MM.1S (cell line): ENCODE data around the gene PDE4DIP.
"Not testable (repeated sequence)": the region's sequence is repeated elsewhere in the genome, so short reads cannot be mapped to it uniquely, and the experiment has no call there.

ENCODE experiments used
- DNase-seq: peaks from one replicate; pipeline ENCODE4 v3.0.0-alpha.2; 2015
- H2AFZ ChIP-seq: fragments of 300-600 bp; sonication (generic); 2 replicates; pipeline ENCODE4 v1.6.0; 2016; ENCODE audit warnings: antibody characterized with exemption, low read length
- H3F3A ChIP-seq: fragments of 300-600 bp; sonication (generic); 2 replicates; pipeline ENCODE4 v1.6.1; 2016; ENCODE audit warnings: mild to moderate bottlenecking, antibody characterized with exemption, low read length, moderate library complexity, mixed read lengths; ENCODE audit not compliant: insufficient read depth
- H3K27ac ChIP-seq: fragments of 300-600 bp; sonication (generic); 2 replicates; pipeline ENCODE4 v1.5.1; 2016; ENCODE audit warnings: mild to moderate bottlenecking, low read length
- H3K27me3 ChIP-seq: fragments of 300-600 bp; sonication (generic); replicated peaks from 2 replicates; pipeline ENCODE4 v1.6.0; 2016; ENCODE audit warnings: low read length; ENCODE audit not compliant: insufficient read depth
- H3K36me3 ChIP-seq: fragments of 300-600 bp; sonication (generic); replicated peaks from 2 replicates; pipeline ENCODE4 v1.6.1; 2016; ENCODE audit warnings: mild to moderate bottlenecking, low read length, mixed read lengths; ENCODE audit not compliant: insufficient read depth
- H3K4me1 ChIP-seq: fragments of 300-600 bp; sonication (generic); 2 replicates; pipeline ENCODE4 v1.6.1; 2016; ENCODE audit warnings: low read length, mixed read lengths
- H3K4me2 ChIP-seq: fragments of 300-600 bp; sonication (generic); 2 replicates; pipeline ENCODE4 v1.6.0; 2016; ENCODE audit warnings: low read depth, low read length
- H3K4me3 ChIP-seq: fragments of 300-600 bp; sonication (generic); 2 replicates; pipeline ENCODE4 v1.5.1; 2016; ENCODE audit warnings: low read length, mixed read lengths
- H3K79me2 ChIP-seq: fragments of 300-600 bp; sonication (generic); 2 replicates; pipeline ENCODE4 v1.6.1; 2016; ENCODE audit warnings: mixed run types, low read length, mixed read lengths
- H3K9ac ChIP-seq: fragments of 300-600 bp; sonication (generic); 2 replicates; pipeline ENCODE4 v1.6.1; 2016; ENCODE audit warnings: low read length, mixed read lengths
- H3K9me2 ChIP-seq: fragments of 300-600 bp; sonication (generic); replicated peaks from 2 replicates; pipeline ENCODE4 v1.6.1; 2016; ENCODE audit warnings: mild to moderate bottlenecking, low read length, mixed read lengths; ENCODE audit not compliant: insufficient read depth
- H3K9me3 ChIP-seq: fragments of 300-600 bp; sonication (generic); replicated peaks from 2 replicates; pipeline ENCODE4 v1.6.1; 2016; ENCODE audit warnings: mild to moderate bottlenecking, low read length, mixed read lengths; ENCODE audit not compliant: insufficient read depth
- H4K20me1 ChIP-seq: fragments of 300-600 bp; sonication (generic); 2 replicates; pipeline ENCODE4 v1.6.1; 2016; ENCODE audit warnings: mild to moderate bottlenecking, low read length, moderate library complexity, mixed read lengths; ENCODE audit not compliant: insufficient read depth

The PDE4DIP gene

GRCh38 chr1:149013513-149013912 is 169.3 kb downstream of the PDE4DIP start:
- H3K27me3 ChIP-seq, H3K27ac ChIP-seq, H2AFZ ChIP-seq, H3K79me2 ChIP-seq, H3K9ac ChIP-seq, H3K9me2 ChIP-seq, H3K4me2 ChIP-seq, H3K9me3 ChIP-seq, H3K4me3 ChIP-seq, DNase-seq, H3F3A ChIP-seq, H3K4me1 ChIP-seq, H4K20me1 ChIP-seq, H3K36me3 ChIP-seq: not testable (repeated sequence)

- H3F3A ChIP-seq, H3K4me1 ChIP-seq, DNase-seq, H3K27me3 ChIP-seq, H3K4me3 ChIP-seq, H3K9me3 ChIP-seq, H3K9ac ChIP-seq, H4K20me1 ChIP-seq, H2AFZ ChIP-seq, H3K9me2 ChIP-seq, H3K79me2 ChIP-seq, H3K4me2 ChIP-seq, H3K27ac ChIP-seq, H3K36me3 ChIP-seq: not testable (repeated sequence)
Measured at GRCh38 chr1:149015522-149015921, 171.3 kb downstream of the PDE4DIP start.

DNA sequence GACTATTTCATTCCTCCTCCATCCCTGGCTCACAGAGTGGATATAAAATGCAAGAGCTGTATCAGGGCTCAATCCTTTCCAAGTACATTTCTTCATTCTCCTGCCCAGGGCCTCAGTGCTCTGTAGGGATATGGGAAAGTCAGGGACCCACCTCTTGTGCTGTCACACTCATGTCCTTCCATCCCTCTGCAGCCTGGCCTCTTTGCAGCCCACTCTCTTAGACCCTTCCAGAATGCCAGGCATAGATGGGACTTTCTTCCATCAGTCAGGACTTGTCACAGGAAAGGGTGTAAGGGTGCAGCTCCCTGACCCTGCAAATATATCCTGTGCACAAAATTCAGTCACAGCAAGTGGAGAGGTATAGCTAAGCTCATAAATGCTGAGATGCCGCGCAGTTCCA is 172.4 kb downstream of the PDE4DIP start:
- H3K4me2 ChIP-seq, H3K36me3 ChIP-seq, H3K9ac ChIP-seq, H3K9me3 ChIP-seq, H3K27me3 ChIP-seq, H3K4me3 ChIP-seq, H3K9me2 ChIP-seq, H4K20me1 ChIP-seq, H2AFZ ChIP-seq, DNase-seq, H3K79me2 ChIP-seq, H3K27ac ChIP-seq, H3F3A ChIP-seq, H3K4me1 ChIP-seq: not testable (repeated sequence)

DNA sequence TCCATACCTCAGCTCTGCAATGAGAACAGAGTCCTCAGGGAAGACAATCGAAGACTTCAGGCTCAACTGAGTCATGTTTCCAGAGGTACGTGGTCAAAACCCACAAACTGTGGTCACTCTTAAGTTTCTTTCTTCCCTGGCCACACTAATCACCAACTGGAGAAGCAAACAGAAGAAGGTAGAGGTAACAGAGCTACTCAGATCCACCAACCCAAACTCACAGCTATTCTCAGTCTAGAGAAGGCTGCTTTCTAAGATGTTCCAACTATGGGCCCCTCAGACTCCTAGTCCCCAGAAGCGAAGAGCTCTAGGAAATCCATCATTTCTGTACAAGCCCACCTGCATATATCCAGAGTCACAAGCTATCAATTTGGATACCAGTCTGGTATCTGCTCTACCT is 174.3 kb downstream of the PDE4DIP start:
- H3K9me2 ChIP-seq, H3K4me1 ChIP-seq, H3K4me3 ChIP-seq, H4K20me1 ChIP-seq, H3K36me3 ChIP-seq, H3K4me2 ChIP-seq, DNase-seq, H3K79me2 ChIP-seq, H3K27me3 ChIP-seq, H2AFZ ChIP-seq, H3K9ac ChIP-seq, H3K27ac ChIP-seq, H3F3A ChIP-seq, H3K9me3 ChIP-seq: not testable (repeated sequence)

DNA sequence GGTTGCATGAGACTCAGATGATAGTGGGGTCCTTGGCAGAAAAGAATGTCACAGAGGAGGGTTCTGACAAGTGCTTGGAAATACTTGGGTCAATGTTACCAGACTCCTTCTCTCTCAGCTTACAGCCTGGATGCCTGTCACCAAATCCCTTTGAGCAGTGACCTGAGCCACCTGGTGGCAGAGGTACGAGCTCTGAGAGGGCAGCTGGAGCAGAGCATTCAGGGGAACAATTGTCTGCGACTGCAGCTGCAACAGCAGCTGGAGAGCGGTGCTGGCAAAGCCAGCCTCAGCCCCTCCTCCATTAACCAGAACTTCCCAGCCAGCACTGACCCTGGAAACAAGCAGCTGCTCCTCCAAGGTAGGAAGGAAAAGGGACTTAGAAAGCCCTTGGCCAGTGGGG is 180.1 kb downstream of the PDE4DIP start:
- H3K9me2 ChIP-seq, H3K27ac ChIP-seq, H3K9ac ChIP-seq, H3F3A ChIP-seq, H2AFZ ChIP-seq, H3K9me3 ChIP-seq, H3K4me1 ChIP-seq, H3K27me3 ChIP-seq, H3K79me2 ChIP-seq, H3K36me3 ChIP-seq, H3K4me2 ChIP-seq, H3K4me3 ChIP-seq, H4K20me1 ChIP-seq, DNase-seq: not testable (repeated sequence)

DNA sequence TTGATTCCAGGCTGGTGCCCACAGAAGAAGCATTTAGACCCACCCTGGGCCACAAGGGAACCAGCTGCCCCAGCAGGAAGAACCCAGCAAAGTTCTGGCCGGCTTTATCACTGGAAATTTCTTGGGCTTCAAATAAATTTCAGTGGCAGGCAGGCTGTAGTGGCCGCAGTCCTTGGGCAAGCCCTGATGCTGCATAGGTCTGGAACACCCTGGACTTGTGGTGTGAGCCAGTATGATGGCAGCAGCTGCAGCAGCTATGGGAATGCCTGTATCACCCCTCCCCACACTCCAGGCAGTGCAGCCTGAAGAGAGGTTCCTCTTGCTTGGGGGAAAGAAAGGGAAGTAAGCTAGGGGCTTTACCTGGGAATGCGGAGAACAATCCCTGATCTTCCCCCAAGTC is 189.7 kb downstream of the PDE4DIP start:
- H3K9me3 ChIP-seq, H3K27me3 ChIP-seq, H3K27ac ChIP-seq, H2AFZ ChIP-seq, H4K20me1 ChIP-seq, H3K4me1 ChIP-seq, H3F3A ChIP-seq, H3K79me2 ChIP-seq, H3K4me2 ChIP-seq, H3K9ac ChIP-seq, H3K9me2 ChIP-seq, DNase-seq, H3K36me3 ChIP-seq, H3K4me3 ChIP-seq: not testable (repeated sequence)

DNA sequence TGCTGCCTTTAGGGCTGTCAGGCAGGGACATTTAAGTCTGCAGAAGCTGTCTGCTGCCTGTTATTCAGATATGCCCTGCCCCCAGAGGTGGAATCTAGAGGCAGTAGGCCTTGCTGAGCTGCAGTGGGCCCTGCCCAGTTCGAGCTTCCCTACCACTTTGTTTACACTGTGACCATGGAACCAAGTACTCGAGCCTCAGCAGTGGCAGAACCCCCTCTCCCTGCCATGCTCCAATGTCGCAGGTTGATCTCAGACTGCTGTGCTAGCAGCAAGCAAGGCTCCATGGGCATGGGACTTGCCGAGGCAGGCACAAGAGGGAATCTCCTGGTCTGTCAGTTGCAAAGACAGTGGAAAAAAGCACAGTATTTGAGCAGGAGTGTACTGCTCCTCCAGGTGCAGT is 198.8 kb downstream of the PDE4DIP start:
- not testable (repeated sequence) for H3K9ac ChIP-seq, H3K9me2 ChIP-seq, H3K27me3 ChIP-seq, H3K27ac ChIP-seq, H3K79me2 ChIP-seq, H3K4me2 ChIP-seq, H3K9me3 ChIP-seq, DNase-seq, H3K4me3 ChIP-seq, H3K36me3 ChIP-seq, H3K4me1 ChIP-seq, H4K20me1 ChIP-seq, H2AFZ ChIP-seq, H3F3A ChIP-seq

GRCh38 chr1:149064611-149065010 is 220.4 kb downstream of the PDE4DIP start:
- not testable (repeated sequence) for H3K4me3 ChIP-seq, H3K27me3 ChIP-seq, H3K27ac ChIP-seq, H4K20me1 ChIP-seq, H3K4me2 ChIP-seq, H3K9me2 ChIP-seq, H3K9me3 ChIP-seq, H2AFZ ChIP-seq, DNase-seq, H3K79me2 ChIP-seq, H3F3A ChIP-seq, H3K9ac ChIP-seq, H3K36me3 ChIP-seq, H3K4me1 ChIP-seq
